OCI-LY1 (cell line): ENCODE data around the gene GRID2.

Source experiments
- H2AFZ ChIP-seq: fragments of 200-600 bp; sonication (generic), shearing (Covaris generic); 2 replicates; pipeline ENCODE4 v1.6.0; 2014; ENCODE audit warnings: antibody characterized with exemption, mild to moderate bottlenecking, low read length
- H3F3A ChIP-seq: fragments of 200-600 bp; sonication (generic), shearing (Covaris generic); 2 replicates; pipeline ENCODE4 v1.6.0; 2014; ENCODE audit warnings: mild to moderate bottlenecking, antibody characterized with exemption, low read length, moderate library complexity; ENCODE audit not compliant: insufficient read depth
- H3K27ac ChIP-seq: fragments of 200-600 bp; sonication (generic); 2 replicates; pipeline ENCODE4 v1.5.1; 2014; ENCODE audit warnings: low read length, mixed run types, mild to moderate bottlenecking, low read depth; ENCODE audit not compliant: poor library complexity, severe bottlenecking
- H3K27me3 ChIP-seq: fragments of 200-600 bp; sonication (generic); 2 replicates; pipeline ENCODE4 v1.6.0; 2014; ENCODE audit warnings: antibody characterized with exemption, mild to moderate bottlenecking, low read length, moderate library complexity; ENCODE audit not compliant: insufficient read depth
- H3K36me3 ChIP-seq: fragments of 200-600 bp; sonication (generic); 2 replicates; pipeline ENCODE4 v1.6.1; 2014; ENCODE audit warnings: mild to moderate bottlenecking, antibody characterized with exemption, low read length, moderate library complexity, mixed read lengths; ENCODE audit not compliant: insufficient read depth
- H3K4me1 ChIP-seq: fragments of 200-600 bp; sonication (generic); 2 replicates; pipeline ENCODE4 v1.5.1; 2014; ENCODE audit warnings: mild to moderate bottlenecking, low read length, moderate library complexity; ENCODE audit not compliant: insufficient read depth, severe bottlenecking
- H3K4me2 ChIP-seq: fragments of 200-600 bp; sonication (generic), shearing (Covaris generic); 2 replicates; pipeline ENCODE4 v1.6.1; 2014; ENCODE audit warnings: low read length
- H3K4me3 ChIP-seq: fragments of 200-600 bp; sonication (generic); 2 replicates; pipeline ENCODE4 v1.5.1; 2014; ENCODE audit warnings: low read length, low read depth, mild to moderate bottlenecking, mixed read lengths; ENCODE audit not compliant: poor library complexity, severe bottlenecking
- H3K79me2 ChIP-seq: fragments of 200-600 bp; shearing (Covaris generic); 2 replicates; pipeline ENCODE4 v1.6.1; 2016; ENCODE audit warnings: mixed run types, low read length, mixed read lengths; ENCODE audit not compliant: insufficient read depth
- H3K9ac ChIP-seq: fragments of 200-600 bp; sonication (generic), shearing (Covaris generic); 2 replicates; pipeline ENCODE4 v1.6.1; 2014; ENCODE audit warnings: mild to moderate bottlenecking, low read length, mixed read lengths
- H3K9me2 ChIP-seq: fragments of 200-600 bp; sonication (generic), shearing (Covaris generic); 2 replicates; pipeline ENCODE4 v1.6.1; 2014; ENCODE audit warnings: low read depth, mild to moderate bottlenecking, low read length, mixed read lengths
- H3K9me3 ChIP-seq: fragments of 200-600 bp; shearing (Covaris generic); 2 replicates; pipeline ENCODE4 v1.6.1; 2014; ENCODE audit warnings: low read length, mixed read lengths
- H4K20me1 ChIP-seq: fragments of 200-600 bp; sonication (generic), shearing (Covaris generic); 2 replicates; pipeline ENCODE4 v1.6.0; 2016; ENCODE audit warnings: mild to moderate bottlenecking, low read length; ENCODE audit not compliant: insufficient read depth
- CTCF ChIP-seq: fragments of 200-600 bp; sonication (generic), shearing (Covaris generic); IDR thresholded peaks from 2 replicates; pipeline ENCODE4 v1.5.1; 2017; ENCODE audit warnings: mild to moderate bottlenecking, antibody characterized with exemption, low read length, moderate library complexity, mixed read lengths
- EZH2 ChIP-seq: fragments of 200-600 bp; sonication (generic), shearing (Covaris generic); IDR thresholded peaks from 2 replicates; pipeline ENCODE4 v1.8.0; 2017; ENCODE audit warnings: borderline replicate concordance, mixed run types, mild to moderate bottlenecking, antibody characterized with exemption, low read length, moderate library complexity, mixed read lengths

Gene GRID2

DNA sequence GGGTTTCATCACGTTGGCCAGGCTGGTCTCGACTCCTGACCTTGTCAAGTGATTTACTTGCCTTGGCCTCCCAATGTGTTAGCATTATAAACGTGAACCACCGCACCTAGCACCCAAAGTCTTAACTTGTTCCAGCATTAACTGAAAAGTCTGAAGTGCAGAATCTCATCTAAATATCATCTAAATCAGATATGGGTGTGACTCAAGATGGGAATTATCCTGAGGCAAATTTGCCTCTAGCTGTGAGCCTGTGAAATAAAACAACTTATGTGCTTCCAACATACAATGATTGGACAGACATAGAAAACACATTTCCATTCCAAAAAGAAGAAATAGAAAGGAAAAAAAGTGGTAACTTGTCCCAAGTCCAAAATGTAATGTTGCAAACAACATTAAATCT, 883.7 kb downstream of the GRID2 start:
- H3K4me1 ChIP-seq, result no peaks in the 10 kb centered on the region
- TF ChIP-seq EZH2 (no peak), CTCF (no peak)

DNA sequence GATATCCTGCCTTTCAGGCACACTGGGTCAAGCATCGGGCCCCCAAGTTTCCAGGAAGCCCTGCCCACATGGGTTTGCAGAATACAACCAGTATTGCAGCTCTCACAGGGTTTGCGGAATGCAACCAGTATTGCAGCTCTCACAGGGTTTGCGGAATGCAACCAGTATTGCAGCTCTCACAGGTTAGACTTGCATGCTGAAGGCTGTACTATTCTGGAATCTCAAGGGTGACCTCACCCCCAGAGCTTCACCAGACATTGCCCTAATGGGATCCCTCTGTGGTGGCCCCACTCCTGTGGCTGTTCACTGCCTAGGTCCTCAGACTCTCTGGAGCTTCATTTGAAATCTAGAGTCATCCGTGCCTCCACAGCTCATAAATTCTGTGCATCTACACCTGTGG, 884.1 kb downstream of the GRID2 start:
- no peaks in the 10 kb centered on the region for H3K9me2 ChIP-seq
- H3F3A ChIP-seq, result no peaks in the 10 kb centered on the region
- H2AFZ ChIP-seq, result no peak overlapping the region
- H3K4me1 ChIP-seq, result no peaks in the 10 kb centered on the region
- no peak overlapping the region for H3K4me3 ChIP-seq
- no peaks in the 10 kb centered on the region for H3K9me3 ChIP-seq
- TF ChIP-seq EZH2 (no peak), CTCF (no peak)
- H4K20me1 ChIP-seq, result no peaks in the 10 kb centered on the region
- no peak overlapping the region for H3K9ac ChIP-seq
- no peaks in the 10 kb centered on the region for H3K79me2 ChIP-seq
- H3K27ac ChIP-seq, result no peak overlapping the region
- no peaks in the 10 kb centered on the region for H3K36me3 ChIP-seq
- H3K27me3 ChIP-seq, result no peaks in the 10 kb centered on the region
- no peak overlapping the region for H3K4me2 ChIP-seq

More for the DNA sequence above, 883.7 kb downstream of the GRID2 start:
- H4K20me1 ChIP-seq, result no peaks in the 10 kb centered on the region
- no peak overlapping the region for H3K4me3 ChIP-seq
- H3F3A ChIP-seq, result no peaks in the 10 kb centered on the region
- H3K27me3 ChIP-seq, result no peaks in the 10 kb centered on the region
- H3K9ac ChIP-seq, result no peak overlapping the region
- H3K9me3 ChIP-seq, result no peaks in the 10 kb centered on the region
- H3K4me2 ChIP-seq, result no peak overlapping the region
- no peak overlapping the region for H2AFZ ChIP-seq
- no peaks in the 10 kb centered on the region for H3K9me2 ChIP-seq
- H3K27ac ChIP-seq, result no peak overlapping the region
- H3K79me2 ChIP-seq, result no peaks in the 10 kb centered on the region
- H3K36me3 ChIP-seq, result no peaks in the 10 kb centered on the region

GRCh38 chr4:93199492-93199891, 895.7 kb downstream of the GRID2 start:
- H3K9me2 ChIP-seq, result no peaks in the 10 kb centered on the region
- H3K4me1 ChIP-seq, result no peaks in the 10 kb centered on the region
- no peak overlapping the region for H3K27ac ChIP-seq
- H3K79me2 ChIP-seq, result no peaks in the 10 kb centered on the region
- H3K27me3 ChIP-seq, result no peaks in the 10 kb centered on the region
- no peaks in the 10 kb centered on the region for H4K20me1 ChIP-seq
- H3K9me3 ChIP-seq, result no peaks in the 10 kb centered on the region
- H2AFZ ChIP-seq, result no peak overlapping the region
- no peak overlapping the region for H3K4me3 ChIP-seq
- no peak overlapping the region for H3K4me2 ChIP-seq
- TF ChIP-seq EZH2, result no peak
- peak; percentile 44; the same call in 1 of the 2 replicates for TF ChIP-seq CTCF
- H3F3A ChIP-seq, result no peaks in the 10 kb centered on the region
- H3K9ac ChIP-seq, result no peak overlapping the region
- no peaks in the 10 kb centered on the region for H3K36me3 ChIP-seq
